SW480 (cell line): ENCODE data around the gene ABCB9.
"Not testable (repeated sequence)": the region's sequence is repeated elsewhere in the genome, so short reads cannot be mapped to it uniquely, and the experiment has no call there.

ENCODE experiments used
- DNase-seq: peaks from one replicate; pipeline ENCODE4 v3.0.0-alpha.2; 2016; ENCODE audit warnings: low spot score

The ABCB9 gene

DNA sequence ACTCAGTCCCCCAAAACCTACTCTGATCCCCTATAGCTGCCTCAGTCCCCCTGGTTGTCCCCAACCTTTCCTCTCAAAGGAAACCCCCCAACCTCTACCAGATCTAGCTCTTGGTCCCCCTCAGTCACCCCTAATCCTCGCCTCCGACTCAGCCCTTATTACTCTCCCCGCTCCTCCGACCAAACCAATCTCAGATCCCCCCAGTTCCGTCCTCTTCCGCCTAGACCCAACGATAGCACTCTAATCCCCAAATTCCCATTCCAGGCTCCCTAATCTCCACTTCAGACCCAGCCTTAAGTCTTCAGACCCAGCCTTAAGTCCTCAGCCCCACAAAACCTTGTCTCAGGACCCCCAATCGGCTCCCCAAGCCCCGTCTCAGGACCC, 71.0 kb downstream of the ABCB9 start:
- no peak for DNase-seq

DNA sequence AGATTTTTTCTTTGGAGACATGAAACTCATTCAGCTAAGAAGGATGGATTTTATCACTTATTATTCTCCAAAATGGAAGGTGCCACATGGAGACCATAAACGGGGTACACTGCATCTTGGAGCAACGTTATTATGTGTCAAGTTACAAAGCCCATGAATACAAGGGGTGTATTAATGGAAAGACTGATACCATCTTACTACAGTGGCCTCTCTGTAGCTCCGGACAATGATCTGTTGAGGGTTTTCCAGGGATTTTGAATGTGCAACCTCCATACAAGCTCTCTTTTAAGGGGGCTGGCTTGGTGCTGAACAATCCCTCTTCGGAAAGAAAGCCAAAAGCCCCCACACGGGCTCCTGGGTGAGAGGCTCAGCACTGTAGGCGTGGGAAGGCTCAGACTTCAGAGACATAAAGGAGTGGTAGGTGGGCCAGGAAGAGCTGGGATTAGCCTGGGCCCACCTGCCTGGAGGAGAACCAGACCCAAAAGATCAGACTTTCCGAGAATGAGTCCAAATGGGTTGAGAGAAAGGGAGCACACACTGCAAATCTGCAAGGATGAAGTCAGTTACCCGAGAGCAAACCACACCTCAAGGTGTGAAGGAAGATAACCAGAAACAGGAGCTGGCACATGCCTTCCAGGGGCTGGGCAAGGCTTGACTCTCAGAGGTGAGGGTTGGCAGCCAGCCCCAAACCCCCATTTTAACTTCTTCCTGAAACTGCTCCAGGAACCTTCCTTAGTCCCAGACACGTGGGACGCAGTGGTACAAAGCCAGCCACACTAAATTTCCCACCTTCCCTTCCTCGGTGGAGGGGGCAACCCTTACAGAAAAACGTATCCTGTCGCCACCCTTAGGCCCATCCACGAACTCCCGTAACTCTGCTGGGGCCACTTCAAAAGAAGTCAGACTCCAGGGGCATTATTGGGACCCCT, 71.8 kb downstream of the ABCB9 start:
- DNase-seq = no peak

DNA sequence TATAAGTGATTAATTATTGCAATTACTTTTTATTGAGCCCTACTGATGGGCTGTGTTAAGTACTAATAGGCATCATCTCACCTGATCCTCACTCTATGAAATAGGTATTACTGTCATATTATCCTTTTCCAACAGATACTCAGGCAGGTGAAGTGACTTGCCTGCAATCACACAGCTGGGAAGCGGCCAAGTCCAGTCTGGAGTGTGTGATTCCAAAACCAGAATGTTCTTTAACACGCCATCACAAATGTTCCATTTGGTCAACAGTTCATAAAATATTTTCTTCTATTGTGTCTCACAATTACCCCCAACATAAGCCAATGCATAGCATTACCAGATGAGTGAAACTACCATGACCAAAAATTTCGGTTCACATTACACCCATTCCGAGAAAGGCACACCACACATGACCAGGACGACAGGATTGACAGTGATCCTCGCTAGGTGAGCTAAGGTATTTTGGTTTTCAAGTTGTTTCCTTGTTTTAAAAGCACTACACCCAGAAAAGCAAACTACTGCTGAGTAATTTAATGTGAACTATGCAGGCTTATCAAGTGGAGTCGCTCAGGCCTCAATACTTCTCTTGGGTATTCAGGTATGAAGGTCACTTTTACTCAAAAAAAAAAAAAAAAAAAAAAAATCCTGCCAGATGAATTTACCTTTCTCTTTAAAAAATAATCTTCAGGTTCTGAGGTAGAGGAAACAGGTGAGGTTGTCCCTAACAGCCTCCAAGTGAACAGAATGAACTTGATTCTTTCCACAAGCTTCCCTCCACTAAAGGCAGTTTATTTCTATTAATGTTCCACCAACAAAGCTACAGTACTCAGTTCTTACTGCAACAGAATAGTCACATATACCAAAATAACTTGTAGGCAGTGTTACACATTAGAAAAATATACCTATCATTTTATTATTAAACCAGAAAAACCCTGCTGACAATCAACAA, 72.8 kb downstream of the ABCB9 start:
- no peak for DNase-seq

DNA sequence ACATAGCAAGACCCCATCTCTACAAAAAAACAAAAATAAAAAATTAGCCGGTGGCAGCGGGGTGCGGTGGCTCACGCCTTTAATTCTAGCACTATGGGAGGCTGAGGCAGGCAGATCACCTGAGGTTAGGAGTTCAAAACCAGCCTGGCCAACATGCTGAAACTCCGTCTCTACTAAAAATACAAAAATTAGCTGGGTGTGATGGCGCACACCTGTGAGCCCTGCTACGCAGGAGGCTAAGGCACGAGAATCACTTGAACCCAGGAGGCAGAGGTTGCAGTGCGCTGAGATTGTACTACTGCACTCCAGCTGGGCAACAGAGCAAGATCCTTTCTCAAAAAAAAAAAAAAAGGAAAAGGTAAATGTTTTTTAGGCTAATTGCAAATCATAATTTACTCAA, 73.5 kb downstream of the ABCB9 start:
- DNase-seq = not testable (repeated sequence)

DNA sequence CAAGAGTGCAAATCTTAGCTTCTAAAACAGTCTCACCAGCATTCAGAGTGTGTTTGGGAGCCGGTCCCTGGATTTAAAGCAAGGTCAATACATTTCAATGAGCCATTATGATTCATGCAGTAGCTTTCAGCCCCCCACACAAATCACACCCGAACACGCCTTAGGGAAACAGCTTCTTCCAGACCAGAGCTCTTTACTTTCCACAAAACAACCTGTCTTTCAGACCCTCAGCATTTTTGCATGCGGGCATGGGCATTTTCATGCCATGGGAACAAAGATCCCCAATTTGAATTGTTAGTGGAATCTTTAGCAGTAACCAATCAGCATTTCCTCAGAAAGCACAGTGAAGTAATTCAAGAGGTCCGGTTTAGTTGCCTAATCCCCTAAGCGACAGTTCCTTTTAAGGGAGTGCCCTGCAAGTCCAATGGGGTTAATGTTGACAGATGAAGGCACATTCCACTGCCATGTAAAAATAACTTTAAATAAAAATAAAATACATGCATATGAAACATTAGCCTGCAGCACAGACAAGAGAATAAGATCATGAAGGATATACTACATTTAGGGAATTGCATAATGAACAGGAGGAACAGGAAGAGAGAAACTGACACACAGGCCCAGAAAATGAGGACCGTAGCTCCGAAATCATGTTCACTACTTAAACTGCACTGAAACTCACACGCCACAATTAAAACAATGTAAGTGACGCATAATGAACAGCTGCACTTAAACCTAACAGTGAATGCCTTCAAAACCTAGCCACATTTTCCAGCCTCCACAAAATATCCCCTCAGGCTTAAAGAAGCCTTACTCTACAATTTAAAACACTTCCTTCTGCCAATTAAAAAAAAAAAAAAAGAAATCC, 74.4 kb downstream of the ABCB9 start:
- DNase-seq = peak; percentile 54

DNA sequence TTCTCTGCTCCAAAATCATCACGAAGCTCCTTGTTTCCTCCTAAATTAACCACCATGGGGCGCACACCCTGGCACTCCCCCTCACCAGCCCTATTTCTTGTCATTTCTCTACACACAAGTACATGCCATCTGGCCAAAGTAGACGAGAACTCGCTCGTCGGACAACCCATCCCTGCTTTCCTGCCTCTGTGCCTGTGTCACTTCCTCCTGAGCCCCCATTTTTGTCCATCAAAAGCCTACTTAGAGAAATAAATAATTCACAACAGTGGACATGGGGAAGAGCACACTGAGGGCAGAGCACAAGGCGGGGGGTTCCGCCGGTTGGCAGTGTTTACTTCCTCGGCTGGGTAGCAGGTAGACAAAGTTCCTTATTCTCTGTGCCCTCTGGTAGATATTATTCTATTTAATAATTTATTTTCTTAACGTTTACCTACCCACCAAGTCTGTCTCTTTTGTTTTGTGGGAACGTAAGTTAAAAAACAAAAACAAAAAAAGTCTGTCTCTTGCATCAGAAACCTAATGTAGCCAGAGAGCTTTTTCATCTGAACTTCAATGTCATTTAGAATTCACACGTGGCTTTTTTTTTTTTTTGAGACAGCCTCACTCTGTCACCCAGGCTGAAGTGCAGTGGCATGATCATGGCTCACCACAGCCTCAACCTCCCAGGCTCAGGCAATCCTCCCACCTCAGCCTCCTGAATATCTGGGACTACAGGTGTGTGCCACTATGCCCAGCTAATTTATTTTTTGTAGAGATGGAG, 76.3 kb downstream of the ABCB9 start:
- no peak for DNase-seq

DNA sequence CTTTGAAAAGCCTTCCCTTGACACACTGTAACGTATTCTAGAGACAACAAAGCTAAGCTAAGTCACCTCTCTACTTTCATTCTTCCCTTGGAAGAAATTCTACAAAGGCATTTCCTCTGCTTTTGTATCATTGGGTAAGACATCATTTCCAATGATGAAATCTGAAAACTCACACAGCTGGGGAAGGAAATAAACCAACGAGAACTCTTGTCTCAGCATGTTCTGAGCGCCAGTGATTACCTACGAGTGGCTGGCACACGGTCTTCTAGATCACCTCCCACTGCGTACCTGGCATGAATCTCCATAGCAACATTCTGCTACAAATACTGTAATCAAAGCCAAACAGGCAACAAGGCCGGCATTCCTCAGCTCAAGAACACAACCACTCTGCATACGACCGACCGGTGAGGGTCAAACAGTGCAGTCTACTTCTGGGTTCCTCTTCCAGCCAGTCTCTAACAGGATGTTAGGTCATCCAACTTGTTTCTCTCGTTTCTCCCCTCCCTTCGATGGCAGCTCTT, 78.0 kb downstream of the ABCB9 start:
- DNase-seq = peak; percentile 78

DNA sequence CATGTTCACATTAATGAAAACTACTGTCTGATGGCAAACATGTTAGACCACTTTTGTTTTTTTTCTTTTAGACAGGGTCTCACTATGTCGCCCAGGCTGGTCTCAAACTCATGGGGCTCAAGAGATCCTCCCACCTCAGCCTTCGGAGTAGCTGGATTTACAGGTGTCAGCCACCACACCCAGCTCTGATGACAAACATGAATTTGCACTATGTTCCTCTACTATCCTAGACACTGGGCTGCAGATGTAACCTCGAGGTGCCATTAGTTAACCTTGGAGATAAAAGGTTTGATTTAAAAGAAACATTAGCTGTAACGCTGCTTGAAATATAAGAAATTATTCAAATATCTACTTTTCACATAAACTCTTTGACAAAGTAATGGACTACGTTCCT, 78.4 kb downstream of the ABCB9 start:
- DNase-seq = no peak

DNA sequence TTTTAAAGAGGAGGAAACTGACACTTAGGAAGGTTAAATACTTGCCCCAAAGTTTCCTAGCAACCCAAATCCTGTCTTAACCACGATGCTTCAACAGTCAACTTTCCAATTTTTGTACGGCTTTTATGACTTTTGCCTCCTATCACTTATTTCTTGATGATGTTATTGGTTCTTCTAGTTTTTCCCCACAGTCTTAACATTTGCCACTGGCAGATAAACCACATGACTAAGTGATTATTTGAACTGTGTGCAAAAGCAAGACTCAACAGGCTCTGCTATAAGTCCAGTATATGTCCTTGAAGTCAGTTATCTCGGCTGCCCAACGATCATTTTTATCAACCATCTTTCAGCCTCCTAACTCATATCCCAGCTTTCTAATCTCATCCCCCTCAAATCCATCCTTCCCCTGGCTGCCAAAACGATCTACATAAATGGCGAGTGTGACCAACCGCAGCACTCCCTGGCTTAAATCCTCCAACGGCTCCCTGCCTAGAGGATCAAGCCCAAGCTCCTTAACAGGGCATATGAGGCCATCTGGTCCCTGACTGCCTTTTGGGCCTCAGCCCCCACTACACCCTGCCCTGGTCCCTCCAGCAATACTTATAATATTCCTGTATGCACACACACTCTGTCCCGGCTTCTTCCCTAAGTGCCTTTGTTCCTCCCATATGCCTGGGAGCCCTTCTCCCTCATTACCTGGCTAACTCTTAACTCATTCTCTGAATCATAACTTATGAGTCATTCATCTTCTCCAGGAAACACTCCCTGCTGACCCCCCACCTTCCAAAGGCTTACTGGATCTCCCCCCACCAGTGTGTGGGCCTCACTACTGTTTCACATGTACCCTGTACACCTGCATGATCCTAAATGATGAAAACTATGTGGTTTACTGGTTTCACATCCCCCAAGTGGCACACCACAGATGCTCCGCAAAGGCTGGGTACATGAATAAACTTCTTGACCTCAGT, 79.1 kb downstream of the ABCB9 start:
- DNase-seq = peak; percentile 73

DNA sequence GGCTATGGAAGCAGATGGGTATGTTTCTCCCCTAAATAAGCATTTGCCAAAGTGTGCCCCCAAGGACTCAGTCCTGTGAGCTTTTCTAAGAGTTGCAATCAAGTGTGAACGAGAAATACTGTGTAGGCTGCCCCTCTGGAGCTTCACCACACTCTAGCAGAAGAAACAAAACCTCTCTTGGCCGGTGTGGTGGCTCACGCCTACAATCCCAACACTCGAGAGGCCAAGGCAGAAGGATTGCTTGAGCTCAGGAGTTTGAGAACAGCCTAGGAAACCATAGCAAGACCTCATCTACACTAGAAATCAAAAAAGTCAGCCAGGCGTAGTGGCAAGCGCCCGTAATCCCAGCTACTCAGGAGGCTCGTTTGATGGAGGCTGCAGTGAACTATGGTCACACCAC, 80.1 kb downstream of the ABCB9 start:
- DNase-seq = no peak

DNA sequence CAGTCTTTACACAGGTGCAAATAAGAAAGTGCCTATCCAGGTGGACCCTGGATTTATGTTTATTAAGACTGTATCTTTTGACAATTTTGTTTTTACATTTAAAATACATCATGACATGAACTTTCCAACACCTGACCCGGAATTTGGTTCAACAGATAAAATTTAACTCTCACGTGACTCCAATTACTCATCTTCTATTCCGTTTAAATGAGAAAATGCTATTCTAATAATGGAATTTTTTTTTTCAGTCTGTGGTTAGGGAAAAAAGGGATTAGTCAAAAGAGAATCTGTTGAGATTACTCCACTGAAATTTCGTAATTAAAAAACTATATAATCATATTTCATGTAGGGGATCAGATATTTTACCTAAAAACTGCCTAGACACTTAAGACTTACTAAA, 81.4 kb downstream of the ABCB9 start:
- no peak for DNase-seq

DNA sequence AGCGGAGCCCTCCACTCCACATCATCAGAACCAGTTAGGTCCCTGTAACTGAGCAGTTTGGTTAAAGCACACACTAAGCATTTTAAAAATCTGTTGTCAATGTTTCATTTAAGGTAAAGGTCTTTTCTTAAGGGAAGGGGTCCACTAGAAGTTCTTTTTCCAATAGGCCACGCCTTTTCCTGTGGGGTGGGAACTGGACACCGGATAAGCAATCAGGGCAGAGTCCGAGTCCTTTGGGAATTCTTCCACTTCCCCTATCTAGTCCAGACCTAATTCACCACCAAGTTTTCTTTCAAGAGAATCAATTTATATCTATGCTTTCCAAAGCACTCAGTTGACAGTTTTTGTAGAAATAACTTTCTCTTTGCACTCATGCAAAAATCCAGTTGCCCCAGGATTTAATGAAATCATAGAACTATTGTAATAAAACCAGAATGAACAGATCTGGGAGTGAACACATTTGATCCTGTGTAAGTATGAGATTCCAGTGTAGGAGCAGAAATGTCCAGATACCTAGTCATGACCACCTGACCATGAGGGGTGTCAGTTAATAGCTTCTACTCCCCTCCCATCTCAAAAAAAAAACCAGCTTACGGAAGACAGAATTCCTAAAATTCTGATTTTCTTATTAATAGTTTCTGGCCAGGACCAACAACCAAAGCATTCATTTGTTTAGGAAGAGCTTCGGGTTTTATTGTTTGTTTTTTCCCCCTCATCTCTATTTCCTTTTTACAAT, 82.0 kb downstream of the ABCB9 start:
- no peak for DNase-seq

DNA sequence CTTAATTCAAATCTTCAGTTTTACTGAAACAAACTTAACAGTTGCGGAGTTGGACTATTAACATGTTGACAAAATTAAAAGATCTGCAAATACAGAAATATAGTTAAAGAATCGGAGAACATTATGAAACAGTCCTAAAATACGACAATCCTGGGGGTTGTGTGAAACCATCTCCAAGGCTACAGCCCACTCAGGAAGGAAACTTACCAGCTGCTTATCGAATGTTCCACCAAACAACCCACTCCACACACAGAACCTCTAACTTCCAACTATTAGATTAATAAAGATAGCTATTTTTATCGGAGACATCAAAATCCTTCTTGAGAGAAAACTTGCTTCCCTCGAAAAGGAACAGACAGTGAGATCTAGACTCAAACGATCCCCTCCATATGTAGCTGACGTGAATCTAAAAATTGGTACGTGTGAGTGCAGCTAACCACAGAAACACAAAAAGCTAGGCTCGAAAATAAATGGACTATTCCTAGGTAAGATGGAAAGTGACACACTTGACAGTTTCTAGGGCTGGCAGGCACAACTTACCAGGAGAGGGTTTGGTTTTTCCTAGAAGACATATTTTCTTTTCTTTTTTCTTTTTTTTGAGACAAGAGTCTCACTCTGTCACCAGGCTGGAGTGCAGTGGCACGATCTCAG, 83.2 kb downstream of the ABCB9 start:
- DNase-seq = no peak

DNA sequence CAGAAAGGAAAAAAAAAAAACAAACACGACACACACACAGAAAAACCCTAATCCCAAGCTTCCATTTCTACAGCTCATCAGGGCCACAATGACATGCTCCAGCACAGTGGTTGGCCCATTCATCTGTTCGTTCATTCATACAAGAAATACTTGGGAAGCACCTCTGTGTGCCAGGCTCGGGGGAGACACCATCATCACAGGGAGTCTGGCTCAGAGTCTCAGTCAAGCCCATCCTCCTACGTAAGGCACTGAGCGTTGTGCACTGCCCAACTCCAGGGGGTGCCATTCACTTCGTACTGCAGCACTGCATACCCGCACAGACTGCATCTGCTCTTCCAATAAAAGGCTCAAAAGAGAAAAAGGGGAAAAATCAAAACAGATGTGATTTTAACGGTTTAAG, 85.6 kb downstream of the ABCB9 start:
- no peak for DNase-seq

DNA sequence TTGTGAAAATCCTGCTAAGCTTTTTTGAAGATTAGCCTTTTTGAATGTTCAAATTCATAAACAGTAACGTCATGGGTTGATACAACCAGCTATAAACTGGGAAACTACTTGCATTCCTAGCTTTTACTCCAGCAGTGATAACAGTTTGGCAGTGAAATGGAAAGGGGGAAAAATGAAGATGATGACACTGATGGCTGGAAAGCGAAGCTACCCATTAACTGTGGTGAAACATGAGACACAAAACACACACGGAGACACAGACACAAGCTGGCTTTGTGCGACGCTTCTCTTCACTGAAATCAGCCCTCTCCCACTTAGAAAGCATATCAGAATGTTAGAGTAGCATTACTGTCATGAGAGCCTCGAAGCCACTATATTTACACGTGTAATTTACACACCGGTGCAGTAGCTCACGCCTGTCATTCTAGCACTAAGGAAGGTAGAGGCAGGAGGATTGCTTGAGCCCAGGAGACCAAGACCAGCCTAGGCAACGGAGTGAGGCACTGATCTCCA, 86.1 kb downstream of the ABCB9 start:
- DNase-seq = no peak
